Muscle of arm (tissue), 12 donors: ENCODE measurements around the gene SLC25A26. TPM values are rescaled to one million over a fixed set of nuclear protein-coding genes. Genes with fewer than 3 reads are reported as not detected.

ENCODE experiments used
- DNase-seq: peaks from one replicate; pipeline ENCODE4 v3.0.0-alpha.2; 2013
- polyA plus RNA-seq, 12 donors: library from polyadenylated mRNA; unstranded; fragments of 120-200 nt; gene quantifications; one replicate each; pipeline ENCODE4 v1.2.1, GENCODE V29; 2013; ENCODE audit not compliant: insufficient read length in 12 of 12

The SLC25A26 gene
- polyA plus RNA-seq, 12 donors: 14.9 to 32.9 (median 26.9) TPM; not detected in 1

- DNase-seq: no peak
These were observed 147.2 kb downstream of the SLC25A26 start for GRCh38 chr3:66367979-66368378.

GRCh38 chr3:66370179-66370578 lies 149.4 kb downstream of the SLC25A26 start:
- no peak for DNase-seq

- DNase-seq: no peak
These were observed 150.6 kb downstream of the SLC25A26 start for GRCh38 chr3:66371432-66371831.

GRCh38 chr3:66372681-66373350 lies 152.0 kb downstream of the SLC25A26 start:
- DNase-seq: no peak

DNA sequence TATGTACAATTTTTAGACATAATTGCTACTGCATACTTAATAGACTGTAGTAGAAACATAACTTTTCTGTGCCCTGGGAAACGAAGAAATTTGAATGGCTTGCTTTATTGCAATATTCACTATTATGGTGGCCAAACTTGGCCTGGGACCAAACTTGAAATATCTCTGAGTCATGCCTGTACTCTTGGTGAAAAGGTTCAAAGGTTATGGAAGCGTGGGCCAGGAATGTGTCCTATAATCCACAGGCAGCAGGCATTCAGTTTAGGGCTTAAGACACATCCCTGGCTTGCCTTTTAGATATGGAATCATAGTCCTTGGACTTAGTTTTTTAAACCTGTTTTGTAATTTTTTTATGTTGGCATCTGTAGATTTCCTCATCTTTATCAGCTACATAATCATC lies 155.8 kb downstream of the SLC25A26 start:
- DNase-seq: no peak

DNA sequence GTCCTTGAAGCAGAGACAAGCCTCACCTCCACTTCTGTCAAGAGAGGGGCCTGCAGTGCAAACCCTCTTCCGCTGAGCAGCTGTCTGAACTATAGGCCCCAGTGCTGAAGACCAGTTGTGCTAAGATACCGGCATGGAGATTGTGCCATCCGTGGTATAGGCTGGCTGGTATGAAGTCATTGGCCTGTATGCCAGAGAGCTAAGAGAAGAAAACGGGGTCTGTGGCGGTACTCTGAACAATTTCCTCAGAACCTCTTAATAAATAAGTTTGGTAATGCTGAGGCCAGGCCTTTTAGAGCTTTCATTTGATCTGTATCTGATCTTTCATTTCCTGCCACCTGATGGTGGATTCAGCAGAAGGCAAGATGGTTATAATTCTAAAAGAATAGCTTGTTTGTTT lies 157.0 kb downstream of the SLC25A26 start:
- DNase-seq: no peak

DNA sequence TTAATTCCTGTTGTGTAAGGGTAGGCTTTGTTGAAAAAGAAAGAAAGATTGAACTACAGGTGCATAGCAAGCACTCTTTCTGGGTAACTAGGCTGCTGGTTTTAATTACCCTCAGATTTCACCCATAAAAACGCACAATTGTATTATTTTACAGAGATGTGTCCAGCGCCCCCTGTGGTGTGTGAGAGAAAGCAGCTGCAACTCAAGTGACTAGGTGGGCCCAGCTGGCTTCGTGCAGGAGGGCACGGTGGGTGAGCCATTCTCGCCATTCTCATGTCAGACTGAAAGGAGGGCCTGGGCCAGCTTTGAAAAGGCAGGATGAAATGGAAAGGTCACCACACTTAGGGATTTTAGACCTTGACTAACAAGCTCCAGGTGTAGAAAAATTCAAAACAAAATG lies 157.5 kb downstream of the SLC25A26 start:
- no peak for DNase-seq

DNA sequence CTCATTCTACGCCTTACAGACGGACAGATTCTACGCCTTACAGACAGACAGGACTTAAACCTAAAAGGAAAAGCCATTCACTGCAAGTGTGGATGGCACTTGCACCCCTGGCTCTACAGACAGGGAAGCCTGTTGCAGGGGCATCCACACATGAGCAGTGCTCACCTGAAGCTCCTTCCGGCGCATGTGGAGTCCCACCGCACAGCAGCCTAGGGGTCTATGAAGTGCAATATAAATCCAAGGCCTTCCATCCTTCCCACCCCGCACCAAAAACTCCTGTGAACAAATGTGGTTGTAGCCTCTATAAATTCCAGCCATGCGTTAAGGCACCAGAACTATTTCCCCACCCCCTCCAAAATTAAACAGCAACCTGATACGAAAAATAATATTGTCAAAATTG lies 158.8 kb downstream of the SLC25A26 start:
- no peak for DNase-seq

DNA sequence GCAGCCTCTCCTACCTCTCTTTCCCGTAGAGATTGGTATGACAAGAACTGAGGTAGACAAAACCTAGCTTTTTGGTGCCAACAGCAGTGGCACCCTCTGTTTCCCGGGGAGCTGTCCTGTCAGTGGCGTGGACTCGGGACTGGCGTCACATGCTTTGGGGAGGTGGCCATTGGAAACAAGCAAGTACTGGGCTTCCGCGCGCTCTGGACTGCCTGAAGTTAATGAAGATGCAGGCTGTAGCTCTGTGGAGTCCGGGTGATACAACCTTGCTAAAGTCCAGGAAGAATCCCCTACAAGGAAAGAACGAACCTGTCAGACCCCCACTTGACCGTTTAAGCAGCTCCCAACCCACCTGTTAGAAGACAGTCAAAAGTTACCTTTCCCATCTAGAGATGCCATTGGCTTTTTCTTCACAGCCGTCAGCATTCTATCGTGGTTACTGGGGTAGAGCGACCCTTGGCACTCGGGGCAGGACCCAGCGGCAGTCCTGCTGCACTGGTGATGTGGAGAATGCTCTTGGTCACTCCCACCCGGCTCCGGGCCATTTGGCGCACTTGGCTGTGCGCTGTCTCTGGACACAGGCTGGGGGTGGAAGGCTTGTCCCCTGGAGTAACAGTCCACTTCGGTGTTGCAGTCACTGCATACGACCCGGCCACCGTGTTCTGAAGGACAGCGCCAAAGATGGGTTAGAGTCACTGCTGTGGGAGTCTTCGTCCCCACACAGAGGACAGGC lies 159.6 kb downstream of the SLC25A26 start:
- no peak for DNase-seq

- peak; percentile 57 for DNase-seq
These were observed 160.8 kb downstream of the SLC25A26 start for GRCh38 chr3:66381626-66382025.

DNA sequence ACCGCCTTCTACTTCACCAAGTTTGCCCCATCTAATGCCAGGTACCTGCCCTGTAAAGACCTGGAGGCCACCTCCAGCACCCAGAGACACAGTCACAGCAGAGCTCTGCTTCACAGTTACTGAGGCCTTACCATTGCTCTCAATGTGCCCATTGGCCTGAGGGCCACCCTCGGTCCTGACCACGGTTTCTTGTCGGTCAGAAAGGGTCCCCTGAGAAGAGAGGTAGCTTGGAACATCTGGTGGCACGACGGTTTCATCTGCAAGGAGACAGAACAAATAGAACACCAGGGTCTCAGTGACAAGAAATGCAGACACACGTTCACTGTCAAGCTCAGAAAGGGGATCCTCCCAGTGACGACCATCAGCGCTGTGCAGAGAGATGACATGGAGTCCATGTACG lies 161.3 kb downstream of the SLC25A26 start:
- DNase-seq: no peak

GRCh38 chr3:66383023-66383422 lies 162.2 kb downstream of the SLC25A26 start:
- DNase-seq: no peak

DNA sequence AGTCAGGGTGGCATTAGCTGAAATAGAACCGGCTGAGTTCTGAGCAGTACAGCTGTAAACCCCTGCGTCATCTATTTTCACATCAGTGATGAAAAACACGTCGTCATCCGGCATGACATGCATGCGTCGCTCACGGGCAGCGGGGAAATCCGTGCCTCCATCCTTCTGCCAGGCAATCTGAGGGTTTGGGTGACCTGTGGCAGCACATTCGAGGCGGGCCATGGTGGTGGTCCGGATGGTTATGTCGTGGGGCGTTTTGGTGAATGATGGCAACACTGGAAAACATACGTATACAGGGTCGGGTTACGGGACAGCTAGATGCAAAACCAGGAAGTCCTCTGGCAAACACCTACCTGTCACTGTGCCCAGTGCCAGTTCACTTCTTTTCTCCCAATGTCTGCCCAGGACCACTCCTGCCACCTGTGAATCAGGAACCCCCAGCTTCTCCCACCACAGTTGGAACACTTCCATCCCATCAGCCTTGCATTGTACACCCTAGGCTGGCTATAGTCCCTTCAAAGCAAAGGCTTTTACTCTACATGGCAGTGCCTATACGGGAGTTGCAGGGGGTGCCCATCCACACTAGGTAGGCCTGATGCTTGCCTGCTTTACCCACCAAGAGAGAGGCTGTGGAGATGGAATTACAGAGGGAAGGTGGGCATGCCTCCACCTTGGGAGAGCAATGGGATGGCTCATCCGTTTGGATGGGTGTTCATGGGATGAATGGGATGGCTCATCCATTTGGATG lies 163.4 kb downstream of the SLC25A26 start:
- no peak for DNase-seq

- no peak for DNase-seq
These were observed 164.3 kb downstream of the SLC25A26 start for GRCh38 chr3:66385066-66385465.

DNA sequence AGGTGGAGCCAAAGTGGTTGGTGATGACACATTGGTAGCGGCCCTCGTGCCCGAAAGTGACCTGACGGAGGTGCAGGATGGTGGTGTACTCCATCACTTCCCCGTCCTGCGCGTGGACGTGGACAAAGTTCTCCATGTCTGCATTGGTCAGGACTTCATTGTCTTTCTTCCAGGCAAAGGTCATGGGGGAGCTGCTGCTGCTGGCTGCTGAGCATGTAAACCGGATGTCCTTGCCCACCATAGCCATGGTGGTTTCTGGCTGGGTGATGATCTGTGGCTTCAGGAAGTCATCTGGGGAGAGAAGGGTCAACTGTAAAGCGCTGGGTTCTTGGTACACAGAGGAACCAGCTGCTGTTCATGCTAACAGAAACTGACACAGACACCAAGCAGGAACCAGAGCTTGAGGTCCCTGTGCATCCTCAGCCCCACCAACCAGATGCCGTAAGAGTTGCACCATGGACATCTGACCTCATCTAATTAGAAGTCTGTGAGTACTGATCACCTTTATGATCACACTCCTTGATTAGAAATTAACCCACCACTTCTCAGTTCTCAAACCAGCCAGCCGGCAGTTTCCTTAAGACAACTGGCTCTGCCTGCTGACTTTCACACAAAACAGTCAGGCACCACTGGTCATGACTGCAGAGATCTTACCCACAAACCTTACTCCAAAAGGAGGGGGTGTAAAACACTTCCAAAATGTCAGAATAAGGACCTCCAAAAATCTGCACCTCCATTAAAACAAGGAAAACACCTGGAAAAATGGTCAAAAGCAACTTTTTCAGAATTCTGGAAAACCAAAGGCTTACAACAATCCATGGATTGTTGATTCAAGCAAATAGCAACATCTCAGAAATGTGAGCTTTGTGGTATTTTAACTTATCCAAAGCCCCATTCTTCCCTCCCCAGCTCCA lies 165.5 kb downstream of the SLC25A26 start:
- DNase-seq: no peak

DNA sequence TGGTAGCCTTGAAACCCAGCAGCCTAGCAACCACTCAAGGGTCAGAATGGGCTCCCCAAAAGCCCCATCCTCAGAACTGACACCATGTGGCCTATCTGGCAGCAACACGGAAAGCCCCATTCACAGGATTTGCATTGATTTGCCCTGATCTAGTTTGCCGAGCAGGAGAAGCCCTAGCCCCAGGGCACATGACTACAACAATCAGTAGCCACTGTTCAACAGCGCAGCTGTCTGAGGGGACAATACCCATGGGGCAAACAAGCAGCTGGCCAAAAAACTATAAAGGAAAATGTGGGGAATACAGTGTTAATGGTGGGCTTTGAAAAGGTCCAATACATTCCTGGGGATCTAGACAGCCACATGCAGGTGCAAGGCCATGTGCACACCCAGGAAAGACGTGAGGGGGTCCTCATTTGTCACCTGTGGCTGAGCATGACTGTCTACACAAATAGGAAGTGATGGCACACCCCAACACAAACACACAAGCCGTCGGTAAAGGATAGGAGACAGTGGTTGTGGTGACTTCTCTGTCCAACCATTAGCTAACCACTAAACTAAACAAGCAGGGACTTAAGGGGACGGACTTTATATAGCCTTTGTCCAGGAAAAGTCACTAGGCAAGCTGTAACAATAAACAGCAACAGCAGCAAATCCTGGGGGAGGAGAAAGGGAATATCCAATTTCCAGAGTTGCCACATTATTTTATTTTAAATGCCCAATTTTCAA lies 166.3 kb downstream of the SLC25A26 start:
- DNase-seq: no peak

GRCh38 chr3:66390013-66390412 lies 169.2 kb downstream of the SLC25A26 start:
- no peak for DNase-seq

- DNase-seq: no peak
These were observed 171.7 kb downstream of the SLC25A26 start for GRCh38 chr3:66392512-66392911.

DNA sequence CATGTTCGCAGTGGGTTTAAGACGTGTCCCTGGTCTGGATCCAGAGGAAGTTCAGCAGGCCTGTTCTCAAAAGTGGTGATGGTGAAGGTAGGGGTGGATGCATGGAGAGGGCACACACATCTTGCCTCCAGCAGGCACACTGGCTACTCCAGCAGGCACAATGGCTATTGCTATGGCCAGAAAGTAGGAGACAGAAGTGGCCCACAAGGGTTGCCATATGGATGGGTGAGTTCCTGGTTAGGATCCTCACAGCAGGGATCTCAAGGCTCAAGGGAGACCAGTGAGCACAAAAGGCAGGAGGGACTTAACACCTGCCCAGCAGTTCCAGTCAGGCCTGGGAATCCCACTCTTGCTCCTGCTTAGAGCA lies 172.1 kb downstream of the SLC25A26 start:
- no peak for DNase-seq

DNA sequence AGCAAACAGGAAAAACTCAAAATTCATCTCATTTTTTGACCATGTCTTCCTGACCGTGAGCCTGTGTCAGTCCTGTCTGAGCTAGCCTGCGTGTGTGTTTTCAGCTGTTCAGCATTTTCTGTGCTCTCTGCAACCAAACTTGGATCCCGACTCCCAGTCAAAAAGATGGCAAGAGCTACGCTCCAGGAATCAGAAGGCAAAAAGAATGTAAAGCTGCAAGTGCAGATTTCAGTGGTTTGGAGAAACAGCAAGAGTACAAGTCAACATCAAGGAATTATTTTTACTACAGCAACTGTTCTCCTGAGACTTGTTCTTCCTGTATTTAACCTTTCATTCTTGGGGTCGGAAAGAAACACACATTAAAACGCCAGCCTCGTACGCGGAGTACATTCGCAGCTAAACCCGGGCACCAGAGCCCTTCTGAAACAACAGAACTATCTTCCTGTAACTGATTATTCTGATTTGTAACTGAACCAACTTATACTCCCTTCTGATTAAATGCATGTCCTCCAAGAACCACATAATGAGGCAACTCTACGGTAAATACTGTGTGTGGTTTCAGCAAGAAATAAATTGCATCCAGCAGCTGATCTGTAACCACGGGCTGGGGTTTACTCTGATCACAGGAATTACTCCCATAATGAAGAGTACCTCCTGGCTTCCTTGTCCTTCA lies 172.7 kb downstream of the SLC25A26 start:
- DNase-seq: peak; percentile 43
